CD4-positive, alpha-beta T cell treated with Interleukin-12 subunit alpha and Interleukin-12 subunit beta, for 1 hour (primary cell): ENCODE measurements around the gene RHBDF2.

Source experiments
- DNase-seq: peaks from one replicate; pipeline ENCODE4 v3.0.0-alpha.2; 2020

RHBDF2 gene

GRCh38 chr17:76477576-76477975, 23.6 kb downstream of the RHBDF2 start:
- no peak for DNase-seq

- DNase-seq: no peak
These were observed 24.5 kb downstream of the RHBDF2 start for GRCh38 chr17:76476736-76477135.

- no peak for DNase-seq
These were observed 25.9 kb downstream of the RHBDF2 start for GRCh38 chr17:76475302-76475701.

GRCh38 chr17:76474894-76475293, 26.3 kb downstream of the RHBDF2 start:
- DNase-seq: no peak

- no peak for DNase-seq
These were observed 27.0 kb downstream of the RHBDF2 start for GRCh38 chr17:76474238-76474637.

GRCh38 chr17:76473541-76473985, 27.7 kb downstream of the RHBDF2 start:
- DNase-seq: no peak

GRCh38 chr17:76472726-76473125, 28.5 kb downstream of the RHBDF2 start:
- DNase-seq: no peak

- no peak for DNase-seq
These were observed 29.0 kb downstream of the RHBDF2 start for GRCh38 chr17:76472258-76472645.

- DNase-seq: no peak
These were observed 29.5 kb downstream of the RHBDF2 start for GRCh38 chr17:76471498-76472257.

- DNase-seq: no peak
These were observed 31.1 kb downstream of the RHBDF2 start for GRCh38 chr17:76469991-76470739.

GRCh38 chr17:76469076-76469990, 31.9 kb downstream of the RHBDF2 start:
- no peak for DNase-seq

GRCh38 chr17:76468634-76469010, 32.6 kb downstream of the RHBDF2 start:
- no peak for DNase-seq

- DNase-seq: no peak
These were observed 33.2 kb downstream of the RHBDF2 start for GRCh38 chr17:76467809-76468633.

- no peak for DNase-seq
These were observed 33.9 kb downstream of the RHBDF2 start, which contains the start of gene AANAT for GRCh38 chr17:76467366-76467765. Gene AANAT, plus strand, starts transcription at chr17:76467603. Its CDS starts 1,144 bp downstream, at chr17:76468747.

GRCh38 chr17:76466775-76467130, 34.5 kb downstream of the RHBDF2 start:
- no peak for DNase-seq

- no peak for DNase-seq
These were observed 38.5 kb downstream of the RHBDF2 start for GRCh38 chr17:76462556-76463290.

- DNase-seq: no peak
These were observed 39.3 kb downstream of the RHBDF2 start for GRCh38 chr17:76461765-76462555.

GRCh38 chr17:76459674-76460073, 41.5 kb downstream of the RHBDF2 start:
- DNase-seq: no peak

GRCh38 chr17:76458580-76459490, 42.4 kb downstream of the RHBDF2 start:
- DNase-seq: no peak

GRCh38 chr17:76453431-76453743, 47.8 kb downstream of the RHBDF2 start:
- DNase-seq: no peak
